Ascending aorta (tissue), 2 donors: Measurements from ENCODE around the gene GRM8. TPM values are rescaled to one million over a fixed set of nuclear protein-coding genes. Genes with fewer than 3 reads are reported as not detected.

Source experiments
- DNase-seq, 2 donors: peaks; one replicate each; pipeline ENCODE4 v3.0.0-alpha.2; 2019; ENCODE audit warnings: low spot score in 2 of 2
- H3K27ac ChIP-seq, 2 donors: fragments of 200-600 bp; sonication (generic); one replicate each; pipeline ENCODE4 v1.5.1; 2016 to 2017; ENCODE audit warnings: mild to moderate bottlenecking in 1 of 2
- H3K27me3 ChIP-seq: fragments of 200-600 bp; sonication (generic); one replicate; pipeline ENCODE4 v1.5.1; 2017
- H3K36me3 ChIP-seq, 2 donors: fragments of 200-600 bp; sonication (generic); one replicate each; pipeline ENCODE4 v1.5.1; 2016
- H3K4me1 ChIP-seq, 2 donors: fragments of 200-600 bp; sonication (generic); one replicate each; pipeline ENCODE4 v1.5.1; 2016 to 2017; ENCODE audit warnings: mild to moderate bottlenecking in 1 of 2
- H3K4me3 ChIP-seq, 2 donors: fragments of 200-600 bp; sonication (generic); one replicate each; pipeline ENCODE4 v1.5.1; 2016 to 2017; ENCODE audit warnings: mild to moderate bottlenecking in 1 of 2
- H3K9me3 ChIP-seq, 2 donors: fragments of 200-600 bp; sonication (generic); one replicate each; pipeline ENCODE4 v1.5.1; 2016
- intact Hi-C: fragments of 100-400 bp; cut with DNase I; formaldehyde crosslinking; loops from one replicate; pipeline ENCODE4 v1.15.1; 2023
- total RNA-seq: library from RNA; depleted of rRNA; stranded (reverse); fragments of >200 nt; gene quantifications from one replicate; pipeline ENCODE4 v1.1.0, GENCODE V29; 2016
- TF ChIP-seq, protein P1 (sequence below), 3 experiments: fragments of 200-600 bp in 2 of 3; fragments of 450-650 bp in 1 of 3; sonication (generic) in 2 of 3; IDR thresholded peaks; one replicate each; pipeline ENCODE4 v1.5.1; 2016 to 2019; ENCODE audit warnings: antibody characterized with exemption in 3 of 3, mild to moderate bottlenecking in 1 of 3, moderate library complexity in 1 of 3

Gene GRM8
- total RNA-seq, 1 donor from 2014 or later = not detected

DNA sequence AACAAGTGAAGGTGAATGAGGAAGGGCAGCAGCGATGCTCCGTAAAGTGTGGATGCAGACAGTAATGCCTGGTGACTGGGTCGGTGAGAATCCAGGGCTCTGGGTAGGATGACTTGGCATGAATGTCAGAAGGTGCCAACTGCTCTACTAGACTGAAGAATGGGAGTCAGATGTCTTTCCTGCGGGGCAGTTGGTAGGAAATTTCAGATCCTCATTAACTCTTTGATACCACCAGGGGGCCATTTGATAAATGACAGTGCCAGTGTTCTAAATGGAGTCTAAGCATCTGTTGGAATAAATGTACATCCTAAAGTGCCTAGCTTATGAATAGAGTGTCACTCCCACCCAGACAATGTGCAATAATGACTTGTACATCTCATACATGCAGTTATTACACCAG lies 462.0 kb downstream of the GRM8 start:
- intact Hi-C loops = no loop called here

DNA sequence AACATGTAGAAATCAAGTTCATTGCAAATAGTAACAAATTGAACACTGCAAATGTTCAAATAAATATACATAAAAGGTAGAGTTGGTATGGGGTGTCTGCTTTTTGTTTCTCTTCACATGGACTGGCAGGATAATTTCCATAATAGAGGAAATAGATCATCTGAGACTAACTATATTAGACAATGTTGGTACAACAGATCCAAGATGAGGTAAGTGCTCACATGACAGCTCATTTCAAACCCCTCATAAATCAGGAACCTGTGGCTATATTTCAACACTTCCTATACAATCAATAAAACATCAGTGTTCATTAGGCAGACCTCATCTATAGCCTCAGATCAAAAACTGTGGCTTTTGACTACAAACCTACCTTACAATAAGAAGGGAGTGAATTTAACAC lies 469.1 kb downstream of the GRM8 start:
- TF ChIP-seq, protein P1, sequence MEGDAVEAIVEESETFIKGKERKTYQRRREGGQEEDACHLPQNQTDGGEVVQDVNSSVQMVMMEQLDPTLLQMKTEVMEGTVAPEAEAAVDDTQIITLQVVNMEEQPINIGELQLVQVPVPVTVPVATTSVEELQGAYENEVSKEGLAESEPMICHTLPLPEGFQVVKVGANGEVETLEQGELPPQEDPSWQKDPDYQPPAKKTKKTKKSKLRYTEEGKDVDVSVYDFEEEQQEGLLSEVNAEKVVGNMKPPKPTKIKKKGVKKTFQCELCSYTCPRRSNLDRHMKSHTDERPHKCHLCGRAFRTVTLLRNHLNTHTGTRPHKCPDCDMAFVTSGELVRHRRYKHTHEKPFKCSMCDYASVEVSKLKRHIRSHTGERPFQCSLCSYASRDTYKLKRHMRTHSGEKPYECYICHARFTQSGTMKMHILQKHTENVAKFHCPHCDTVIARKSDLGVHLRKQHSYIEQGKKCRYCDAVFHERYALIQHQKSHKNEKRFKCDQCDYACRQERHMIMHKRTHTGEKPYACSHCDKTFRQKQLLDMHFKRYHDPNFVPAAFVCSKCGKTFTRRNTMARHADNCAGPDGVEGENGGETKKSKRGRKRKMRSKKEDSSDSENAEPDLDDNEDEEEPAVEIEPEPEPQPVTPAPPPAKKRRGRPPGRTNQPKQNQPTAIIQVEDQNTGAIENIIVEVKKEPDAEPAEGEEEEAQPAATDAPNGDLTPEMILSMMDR (IDR thresholded peaks at IDR 0.05) = no peak
- H3K4me1 ChIP-seq = no peaks in the 10 kb centered on the region
- H3K36me3 ChIP-seq = no peaks in the 10 kb centered on the region
- H3K27ac ChIP-seq = no peak overlapping the region
- intact Hi-C loops = no loop called here
- H3K9me3 ChIP-seq = no peaks in the 10 kb centered on the region
- no peaks in the 10 kb centered on the region for H3K27me3 ChIP-seq
- H3K4me3 ChIP-seq = no peak overlapping the region
- no peak for DNase-seq

More for the DNA sequence above, 462.0 kb downstream of the GRM8 start:
- H3K27me3 ChIP-seq = no peaks in the 10 kb centered on the region
- DNase-seq = no peak
- no peaks in the 10 kb centered on the region for H3K9me3 ChIP-seq
- no peaks in the 10 kb centered on the region for H3K4me1 ChIP-seq
- no peaks in the 10 kb centered on the region for H3K36me3 ChIP-seq
- H3K4me3 ChIP-seq = no peak overlapping the region
- TF ChIP-seq, protein P1 (IDR thresholded peaks at IDR 0.05) = no peak
- no peak overlapping the region for H3K27ac ChIP-seq

DNA sequence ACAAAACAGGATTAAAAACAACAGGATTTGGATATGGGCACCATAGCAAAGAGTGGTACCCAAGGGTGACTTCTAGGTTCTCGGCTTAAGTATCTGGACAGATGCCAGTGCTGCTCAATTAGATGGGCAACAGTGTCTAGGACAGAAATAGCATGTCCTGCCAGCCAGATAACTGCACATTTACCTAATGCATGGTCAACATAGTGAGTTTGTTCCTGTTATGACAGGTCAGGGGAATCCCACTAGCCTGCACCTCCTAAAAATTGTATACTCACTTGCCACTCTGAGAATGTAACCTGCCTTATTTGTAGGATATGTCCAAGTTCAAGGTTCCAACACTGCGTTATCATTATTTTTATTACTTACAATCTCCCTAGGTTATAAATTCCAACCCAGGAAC lies 471.7 kb downstream of the GRM8 start:
- Histone ChIP-seq H3K36me3 (no peaks in the 10 kb centered on the region), H3K4me1 (no peaks in the 10 kb centered on the region), H3K27ac (no peak overlapping the region), H3K4me3 (no peak overlapping the region), H3K27me3 (no peaks in the 10 kb centered on the region), H3K9me3 (no peaks in the 10 kb centered on the region)
- TF ChIP-seq, protein P1 (IDR thresholded peaks at IDR 0.05) = no peak
- intact Hi-C loops = no loop called here
- no peak for DNase-seq

DNA sequence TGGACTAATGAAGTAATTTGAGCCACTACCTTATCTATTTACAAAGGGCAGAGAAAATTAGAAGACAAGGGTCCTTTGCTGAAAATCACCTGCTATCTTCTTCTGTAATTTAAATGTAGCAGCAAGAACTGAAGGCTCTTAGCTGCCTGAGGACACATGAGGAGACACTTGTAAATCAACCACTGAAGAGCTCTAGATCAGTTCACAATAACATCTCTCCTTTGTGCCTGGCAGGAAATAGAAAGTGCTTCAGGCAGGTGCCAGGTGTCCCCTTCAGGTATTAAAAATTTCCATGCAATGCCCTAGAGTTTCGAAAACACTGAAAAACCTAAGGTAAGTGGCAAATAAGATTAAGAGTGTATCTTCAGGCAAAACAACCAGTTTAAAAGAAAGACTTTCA lies 474.6 kb downstream of the GRM8 start:
- no peaks in the 10 kb centered on the region for H3K9me3 ChIP-seq
- no peak for DNase-seq
- intact Hi-C loops = no loop called here
- H3K27ac ChIP-seq = no peak overlapping the region
- no peak overlapping the region for H3K4me3 ChIP-seq
- TF ChIP-seq, protein P1 (IDR thresholded peaks at IDR 0.05) = no peak
- H3K27me3 ChIP-seq = no peaks in the 10 kb centered on the region
- no peaks in the 10 kb centered on the region for H3K36me3 ChIP-seq
- no peaks in the 10 kb centered on the region for H3K4me1 ChIP-seq

DNA sequence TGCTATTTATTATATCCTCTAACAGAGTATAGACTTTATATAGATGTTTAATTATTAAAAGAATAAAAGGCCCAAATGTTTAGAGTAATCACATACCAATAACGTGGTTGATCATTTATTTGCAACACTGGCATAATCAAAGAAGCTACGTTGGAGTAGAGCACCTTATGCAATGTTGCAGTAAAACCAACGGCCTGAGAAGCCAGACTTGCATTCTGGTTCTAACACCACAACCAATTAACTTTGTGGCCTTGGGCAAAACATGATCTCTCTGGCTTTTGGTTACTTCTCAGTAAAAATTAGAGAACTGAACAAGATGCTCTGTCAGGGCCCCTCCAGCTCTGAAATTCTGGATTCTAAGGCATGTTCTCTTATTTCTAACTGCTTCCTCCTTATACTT lies 476.2 kb downstream of the GRM8 start:
- H3K36me3 ChIP-seq = no peaks in the 10 kb centered on the region
- no peaks in the 10 kb centered on the region for H3K4me1 ChIP-seq
- DNase-seq = no peak
- no peak overlapping the region for H3K4me3 ChIP-seq
- no peaks in the 10 kb centered on the region for H3K9me3 ChIP-seq
- no peak overlapping the region for H3K27ac ChIP-seq
- TF ChIP-seq, protein P1 (IDR thresholded peaks at IDR 0.05) = no peak
- H3K27me3 ChIP-seq = no peaks in the 10 kb centered on the region
- intact Hi-C loops = no loop called here

DNA sequence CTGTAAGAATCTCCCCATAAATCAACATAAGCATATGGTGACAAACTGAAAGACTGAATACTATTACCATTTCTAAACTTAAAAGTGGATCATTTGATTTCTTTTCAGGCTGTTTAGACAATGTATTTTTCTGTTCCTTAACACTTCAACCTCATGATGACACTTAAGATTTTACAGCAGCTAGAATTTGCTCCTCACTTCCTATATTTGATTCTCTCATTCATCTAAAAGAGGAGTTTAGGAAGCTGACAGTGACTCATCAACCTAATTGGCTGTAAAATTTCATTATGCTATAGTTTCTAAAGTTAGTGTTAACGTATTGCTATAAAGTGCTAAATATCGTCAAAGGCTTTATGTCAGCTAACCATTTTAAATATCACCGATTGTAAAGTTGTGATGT lies 478.7 kb downstream of the GRM8 start:
- Histone ChIP-seq H3K36me3 (no peaks in the 10 kb centered on the region), H3K9me3 (no peaks in the 10 kb centered on the region), H3K4me3 (no peak overlapping the region), H3K27me3 (no peaks in the 10 kb centered on the region), H3K4me1 (no peaks in the 10 kb centered on the region), H3K27ac (no peak overlapping the region)
- TF ChIP-seq, protein P1 (IDR thresholded peaks at IDR 0.05) = no peak
- intact Hi-C loops = no loop called here
- DNase-seq = no peak
